Keratinocyte (primary cell): ENCODE measurements around the gene SCN8A.
A peak's percentile ranks its signal among the peaks of the same experiment; 100 is the strongest.

Source experiments
- CTCF ChIP-seq, 3 experiments: IDR thresholded peaks in 1 of 3; conservative IDR thresholded peaks in 1 of 3; optimal IDR thresholded peaks in 1 of 3; 2 replicates in 2 of 3; 3 replicates in 1 of 3; pipeline versions ENCODE3 to v1.5.1; 2011; ENCODE audit warnings: low read length in 3 of 3, mild to moderate bottlenecking in 3 of 3, moderate library complexity in 2 of 3, control low read depth in 1 of 3, inconsistent platforms in 1 of 3; ENCODE audit not compliant: insufficient read depth in 2 of 3; ENCODE audit errors: extremely low read depth in 1 of 3
- EZH2 ChIP-seq: IDR thresholded peaks from one replicate; pipeline ENCODE4 v1.6.1; 2012; ENCODE audit warnings: inconsistent platforms, mild to moderate bottlenecking, low read length, moderate library complexity

DNA sequence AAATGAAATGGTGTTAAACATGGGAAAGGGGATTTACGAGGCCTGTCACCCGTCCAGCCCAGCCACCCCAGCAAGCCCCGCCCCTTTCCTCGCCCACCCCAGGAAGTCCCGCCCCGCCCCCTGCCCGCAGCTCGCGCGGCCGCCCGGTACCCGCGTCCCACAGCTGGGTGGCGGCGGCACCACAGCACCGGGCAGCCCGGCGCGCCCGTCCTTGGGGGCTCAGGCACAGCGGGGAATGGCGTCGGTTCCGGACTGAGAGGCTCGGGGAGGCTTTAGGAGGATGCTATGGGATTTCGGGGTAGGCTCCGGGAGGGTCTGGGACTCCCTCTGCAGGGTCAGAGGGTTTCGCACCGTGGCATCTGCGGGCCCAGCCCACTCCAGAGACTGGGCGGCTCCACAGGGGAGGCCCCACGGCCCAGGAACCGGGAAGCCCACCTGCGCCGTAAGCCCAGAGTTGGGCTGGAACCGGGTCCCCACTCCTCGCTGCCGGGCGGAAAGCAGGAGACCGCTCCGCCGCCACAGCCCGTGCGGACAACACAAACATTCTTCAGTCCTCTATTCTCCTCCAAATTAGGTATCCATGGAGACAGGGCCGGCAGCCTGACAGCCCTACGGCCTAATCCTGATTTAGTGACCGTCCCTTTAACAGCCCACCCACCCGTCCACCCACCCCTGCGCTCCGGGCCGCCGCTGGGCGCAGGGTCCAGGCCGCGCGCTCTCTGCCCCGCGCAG, 256.0 kb downstream of the SCN8A start:
- TF ChIP-seq CTCF (optimal IDR thresholded peaks at IDR 0.05 in 1 of 3, IDR thresholded peaks at IDR 0.05 in 1 of 3, conservative IDR thresholded peaks at IDR 0.05 in 1 of 3; ENCODE audit: extremely low read depth in 1 of 3, insufficient read depth in 2 of 3, low read length in 3 of 3): no peak
- TF ChIP-seq EZH2: peak; percentile 86
